GM12878 (cell line): ENCODE measurements around the gene DKKL1. TPM values are rescaled to one million over a fixed set of nuclear protein-coding genes. Genes with fewer than 3 reads are reported as not detected.

ENCODE experiments used
- ATAC-seq: fragments of 200-7000 bp; cut with Tn5 transposase; 3 replicates; pipeline ENCODE4 v1.9.1; 2020; ENCODE audit warnings: mild to moderate bottlenecking, moderate library complexity
- BruUV-seq: library from RNA; stranded (reverse); fragments of 400-500 nt; replicated peaks from 2 replicates; lab custom pipeline; 2021; lab: Mats Ljungman, UMichigan
- CTCF ChIA-PET: fragments of 300-600 bp; sonication (Branson Sonifier 250); formaldehyde crosslinking; extraction: SDS; loops from one replicate; lab custom pipeline; 2021; ENCODE audit warnings: inconsistent platforms; lab: Yijun Ruan, JAX
- POLR2A ChIA-PET: fragments of 350-600 bp; formaldehyde crosslinking; extraction: SDS; loops from one replicate; lab custom pipeline; 2021; ENCODE audit warnings: inconsistent platforms; lab: Charles Lee
- RAD21 ChIA-PET: fragments of 300-600 bp; sonication (Branson Sonifier 250); formaldehyde crosslinking; loops from one replicate; lab custom pipeline; 2023; ENCODE audit warnings: antibody characterized with exemption; ENCODE audit not compliant: unreplicated experiment; lab: Charles Lee
- SMC1A ChIA-PET: fragments of 300-600 bp; sonication (Branson Sonifier 250); formaldehyde crosslinking; loops from one replicate; lab custom pipeline; 2023; ENCODE audit not compliant: unreplicated experiment, uncharacterized antibody; lab: Charles Lee
- DNase-seq: peaks from one replicate; pipeline ENCODE4 v3.0.0-alpha.2; 2011; ENCODE audit warnings: low read depth, low spot score
- FAIRE-seq: peaks from 3 replicates; lab custom pipeline; 2011; peaks lifted over from hg19 to GRCh38; lab: Jason Lieb, UNC
- H2AFZ ChIP-seq: 2 replicates; pipeline ENCODE4 v1.6.0; 2011; ENCODE audit warnings: low read depth, low read length, control low read depth; ENCODE audit not compliant: control insufficient read depth
- H3K27ac ChIP-seq: 2 replicates; pipeline ENCODE4 v1.5.1; 2011; ENCODE audit warnings: control low read depth; ENCODE audit not compliant: control insufficient read depth, insufficient read depth
- H3K27me3 ChIP-seq, 2 experiments: replicated peaks in 1 of 2; 2 replicates each; pipeline versions ENCODE4 v1.6.0 to v1.6.1; 2011; ENCODE audit warnings: low read length in 1 of 2; ENCODE audit not compliant: control insufficient read depth in 2 of 2, insufficient read depth in 2 of 2
- H3K36me3 ChIP-seq, 2 experiments: 2 replicates each; pipeline ENCODE4 v1.5.1; 2011; ENCODE audit warnings: low read length in 1 of 2; ENCODE audit not compliant: control insufficient read depth in 2 of 2, insufficient read depth in 2 of 2
- H3K4me1 ChIP-seq: 2 replicates; pipeline ENCODE4 v1.6.1; 2011; ENCODE audit warnings: mild to moderate bottlenecking, low read length, moderate library complexity, mixed read lengths; ENCODE audit not compliant: control insufficient read depth, insufficient read depth
- H3K4me2 ChIP-seq: 2 replicates; pipeline ENCODE4 v1.6.0; 2011; ENCODE audit warnings: control low read depth; ENCODE audit not compliant: control insufficient read depth, insufficient read depth
- H3K4me3 ChIP-seq: fragments of 200-600 bp; sonication (generic); 2 replicates; pipeline ENCODE4 v1.5.1; 2016
- H3K79me2 ChIP-seq: 2 replicates; pipeline ENCODE4 v1.6.0; 2011; ENCODE audit warnings: low read length; ENCODE audit not compliant: control insufficient read depth, insufficient read depth
- H3K9ac ChIP-seq: 2 replicates; pipeline ENCODE4 v1.8.0; 2011; ENCODE audit warnings: low read length, control low read depth, mixed read lengths; ENCODE audit not compliant: control insufficient read depth, insufficient read depth
- H3K9me3 ChIP-seq: replicated peaks from 3 replicates; pipeline ENCODE4 v1.5.1; 2011; ENCODE audit warnings: mild to moderate bottlenecking, low read length; ENCODE audit not compliant: control insufficient read depth, insufficient read depth
- H4K20me1 ChIP-seq: 2 replicates; pipeline ENCODE4 v1.6.0; 2011; ENCODE audit not compliant: control insufficient read depth, insufficient read depth
- EED ChIP-seq: sonication (generic); IDR thresholded peaks from 2 replicates; pipeline ENCODE4 v1.6.1; 2016; ENCODE audit warnings: antibody characterized with exemption, low read depth
- ELK1 ChIP-seq: IDR thresholded peaks from 2 replicates; pipeline ENCODE4 v1.6.1; 2012; ENCODE audit warnings: low read depth, low read length, improper control_type of control experiment
- IRF4 ChIP-seq: IDR thresholded peaks from 2 replicates; pipeline ENCODE4 v1.6.1; 2011; ENCODE audit warnings: low read depth, low read length
- JUNB ChIP-seq: IDR thresholded peaks from 2 replicates; pipeline ENCODE4 v1.6.1; 2016; ENCODE audit warnings: antibody characterized with exemption, mild to moderate bottlenecking
- NFYA ChIP-seq: IDR thresholded peaks from 2 replicates; pipeline ENCODE4 v1.6.1; 2011; ENCODE audit warnings: low read depth, mild to moderate bottlenecking, low read length, improper control_type of control experiment, borderline replicate concordance
- NR2F1 ChIP-seq: fragments of 450-650 bp; conservative IDR thresholded peaks from 2 replicates; pipeline ENCODE4 v1.6.1; 2017; ENCODE audit warnings: mild to moderate bottlenecking
- SREBF1 ChIP-seq: IDR thresholded peaks from 2 replicates; pipeline ENCODE4 v1.6.1; 2012; ENCODE audit warnings: mild to moderate bottlenecking, low read length
- ZBTB33 ChIP-seq: fragments of 450-650 bp; IDR thresholded peaks from 2 replicates; pipeline ENCODE4 v1.6.1; 2017; ENCODE audit warnings: mild to moderate bottlenecking
- WGBS: methylation state at CpG from one replicate; pipeline ENCODE4 v1.1.6; 2016; ENCODE audit warnings: low lambda C conversion rate; ENCODE audit not compliant: insufficient replicate concordance, insufficient coverage; ENCODE audit errors: missing lambda C conversion rate; 5-methylcytosine and 5-hydroxymethylcytosine counted together
- in situ Hi-C: fragments of 300-500 bp; cut with MboI; formaldehyde crosslinking; loops from 9 replicates; pipeline ENCODE4 v1.14.3; 2018; ENCODE audit warnings: mixed read lengths
- intact Hi-C: fragments of 100-400 bp; cut with micrococcal nuclease; formaldehyde crosslinking; loops from one replicate; pipeline ENCODE4 v1.14.2; 2022; ENCODE audit not compliant: unreplicated experiment
- polyA plus RNA-seq, 11 experiments: library from polyadenylated mRNA; depleted of rRNA in 4 of 11; unstranded in 6 of 11; stranded (reverse) in 5 of 11; fragments of >200 nt; fragmentation: Nextera tagmentation in 4 of 11; fragmentation: Illumina TruSeq in 1 of 11; extraction: Ambion mirVana in 4 of 11; extraction: Trizol in 1 of 11; gene quantifications; 1 replicate in 1 of 11; 2 replicates in 10 of 11; pipeline versions ENCODE4 v1.2.1 to v1.2.3, GENCODE V29; 2011 to 2016; ENCODE audit warnings: inconsistent platforms in 2 of 11, missing spikeins in 2 of 11, low read depth in 1 of 11
- total RNA-seq, 4 experiments: library from RNA; depleted of rRNA in 3 of 4; stranded (reverse); fragments of >200 nt in 3 of 4; fragmentation: Illumina TruSeq in 1 of 4; extraction: Trizol in 1 of 4; gene quantifications; 2 replicates each; pipeline versions ENCODE4 v1.2.1 to v1.2.3, GENCODE V29; 2013 to 2021

The DKKL1 gene
- total and polyA plus RNA-seq, 10 of the 15 experiments (the other 5 are each of a cell fraction or from before 2014, with no cell fraction given) = not detected

- TF ChIP-seq ELK1 (no peak), SREBF1 (no peak), IRF4 (peak; percentile 33; the same call in 1 of the 2 replicates), JUNB (peak; percentile 19; the same call in 1 of the 2 replicates), NFYA (no peak), EED (0 out of 2 replicates have a peak, but pooled peaks have one; percentile 31), ZBTB33 (no peak)
These were observed 20.6 kb upstream of the DKKL1 start (continued) for GRCh38 chr19:49343123-49343522.

- Histone ChIP-seq H3K36me3 (no peaks in the 10 kb centered on the region; a peak in 1 of 4 replicates), H3K4me2 (no peak overlapping the region), H2AFZ (no peak overlapping the region), H3K27ac (no peak overlapping the region), H3K4me1 (peaks cover 11% of the 10 kb centered on the region), H4K20me1 (no peaks in the 10 kb centered on the region), H3K27me3 (no peaks in the 10 kb centered on the region), H3K9me3 (no peaks in the 10 kb centered on the region; the same call in 2 of the 3 replicates), H3K9ac (no peak overlapping the region), H3K4me3 (no peak overlapping the region), H3K79me2 (no peaks in the 10 kb centered on the region)
- POLR2A ChIA-PET = interaction anchor here (0.6 kb wide), 1 partner anchor 191 kb away, joined by 3 read pairs; no protein-coding TSS in a partner anchor
- no TSS peak for BruUV-seq
- FAIRE-seq (no peak), DNase-seq (no peak), ATAC-seq (no peak)
- SMC1A ChIA-PET = no interaction called here
- TF ChIP-seq NR2F1 (0 out of 2 replicates have a peak, but pooled peaks have one; percentile 20), IRF4 (no peak)
- WGBS = 93% methylated on average over 11 of the region's 11 CpGs
- in situ Hi-C loops (no loop called here), intact Hi-C loops (no loop called here)
- CTCF ChIA-PET = no interaction called here
- RAD21 ChIA-PET = no interaction called here
These were observed 18.9 kb upstream of the DKKL1 start for GRCh38 chr19:49344505-49345423.
